HG02884 (cell line): ENCODE measurements around the gene PFN3.

ENCODE experiments used
- ATAC-seq: cut with Tn5 transposase; IDR thresholded peaks from one replicate; pipeline ENCODE4 v1.9.1; 2021; ENCODE audit warnings: mild to moderate bottlenecking, moderate library complexity; ENCODE audit not compliant: unreplicated experiment

The PFN3 gene

GRCh38 chr5:177396807-177397206 lies 3.7 kb downstream of the PFN3 start:
- no peak for ATAC-seq

GRCh38 chr5:177396078-177396477 lies 4.4 kb downstream of the PFN3 start:
- no peak for ATAC-seq

DNA sequence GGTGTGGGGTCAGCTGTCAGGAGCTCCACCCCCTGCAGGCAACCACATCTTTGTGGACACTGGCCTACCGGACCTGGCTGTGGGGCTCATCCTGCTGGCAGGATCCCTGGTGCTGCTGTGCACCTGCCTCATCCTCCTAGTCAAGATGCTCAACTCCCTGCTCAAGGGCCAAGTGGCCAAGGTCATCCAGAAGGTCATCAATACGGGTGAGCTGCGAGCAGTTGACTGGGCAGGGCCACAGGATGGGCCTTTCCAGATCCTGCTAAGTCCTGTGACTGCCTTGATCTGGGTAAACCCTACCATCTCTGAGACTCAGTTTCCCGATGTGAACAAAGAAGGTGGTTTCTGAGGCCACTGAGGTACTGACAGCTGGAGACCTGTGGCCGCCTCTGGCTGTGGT lies 6.5 kb downstream of the PFN3 start:
- ATAC-seq, result no peak

GRCh38 chr5:177393206-177393765 lies 7.2 kb downstream of the PFN3 start:
- ATAC-seq, result no peak

- ATAC-seq, result no peak
Observed at GRCh38 chr5:177392765-177393164, 7.7 kb downstream of the PFN3 start.

GRCh38 chr5:177390363-177391300 lies 9.8 kb downstream of the PFN3 start:
- ATAC-seq, result peak; percentile 62

- ATAC-seq, result no peak
Observed at GRCh38 chr5:177389241-177390169, 11.0 kb downstream of the PFN3 start.

- ATAC-seq, result no peak
Observed at GRCh38 chr5:177388521-177389052, 11.9 kb downstream of the PFN3 start.

- no peak for ATAC-seq
Observed at GRCh38 chr5:177387405-177387804, 13.1 kb downstream of the PFN3 start.

GRCh38 chr5:177386542-177386941 lies 13.9 kb downstream of the PFN3 start:
- no peak for ATAC-seq

DNA sequence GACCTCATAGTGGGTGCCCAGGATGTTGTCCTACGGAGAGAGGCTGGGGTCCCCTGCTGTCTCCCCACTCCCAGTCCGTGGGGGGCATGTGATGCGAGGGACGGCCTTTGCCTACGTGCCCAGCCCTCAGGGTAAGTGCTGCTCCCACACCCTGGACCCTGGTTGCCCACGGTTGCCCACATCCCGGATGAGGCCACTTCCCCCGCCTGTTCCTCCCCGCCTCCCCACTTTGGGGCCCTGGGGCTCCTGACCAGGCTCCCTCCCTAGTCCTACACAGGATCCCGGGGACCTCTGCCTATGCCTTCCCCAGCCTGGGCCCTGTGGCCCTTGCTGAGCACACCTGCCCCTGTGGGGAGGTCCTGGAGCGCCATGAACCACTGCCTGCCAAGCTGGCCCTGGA lies 14.7 kb downstream of the PFN3 start:
- no peak for ATAC-seq

DNA sequence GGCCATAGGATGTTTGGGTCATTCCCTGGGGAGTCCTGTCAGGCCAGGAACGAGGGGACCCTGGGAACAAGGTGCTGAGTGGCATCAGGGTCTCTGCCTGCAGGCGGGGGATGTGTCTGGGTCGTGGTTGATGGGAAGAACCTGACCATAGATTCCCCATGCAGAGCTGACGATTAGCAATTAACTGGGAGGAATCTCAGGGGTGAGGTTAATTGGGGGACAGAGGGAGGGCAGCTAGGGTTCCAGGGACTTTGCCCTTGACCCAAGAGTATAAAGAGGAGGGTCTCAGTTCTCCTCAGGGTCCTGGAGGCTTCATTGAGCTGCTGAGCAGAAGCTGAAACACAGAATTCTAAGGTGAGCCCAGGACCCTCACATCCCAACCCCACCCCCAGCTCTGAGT lies 16.3 kb downstream of the PFN3 start, which contains the start of gene SLC34A1:
Gene SLC34A1 (plus strand): TSS at position 301 of the 400 bp plus-strand sequence. CDS start 1,308 bp downstream, outside the sequence.
- no peak for ATAC-seq

DNA sequence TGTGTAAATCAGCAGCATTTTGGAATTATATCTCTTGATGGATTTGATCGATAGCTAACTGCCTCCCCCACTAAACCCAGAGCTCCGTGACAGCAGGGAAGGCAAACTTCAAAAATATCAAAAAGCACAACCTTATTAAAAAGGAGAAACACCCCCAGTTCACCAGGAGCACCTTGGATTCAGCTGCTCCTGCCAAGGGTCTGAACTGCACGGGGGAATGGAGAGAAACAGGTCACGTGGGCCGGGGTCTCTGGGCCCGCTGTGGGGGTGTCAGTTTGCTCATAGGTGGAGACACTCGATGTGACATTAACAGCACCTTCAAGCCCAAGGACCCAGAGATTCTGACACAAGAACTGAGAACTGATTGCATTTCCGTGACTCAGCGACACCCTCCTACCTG lies 17.3 kb downstream of the PFN3 start:
- ATAC-seq, result no peak

DNA sequence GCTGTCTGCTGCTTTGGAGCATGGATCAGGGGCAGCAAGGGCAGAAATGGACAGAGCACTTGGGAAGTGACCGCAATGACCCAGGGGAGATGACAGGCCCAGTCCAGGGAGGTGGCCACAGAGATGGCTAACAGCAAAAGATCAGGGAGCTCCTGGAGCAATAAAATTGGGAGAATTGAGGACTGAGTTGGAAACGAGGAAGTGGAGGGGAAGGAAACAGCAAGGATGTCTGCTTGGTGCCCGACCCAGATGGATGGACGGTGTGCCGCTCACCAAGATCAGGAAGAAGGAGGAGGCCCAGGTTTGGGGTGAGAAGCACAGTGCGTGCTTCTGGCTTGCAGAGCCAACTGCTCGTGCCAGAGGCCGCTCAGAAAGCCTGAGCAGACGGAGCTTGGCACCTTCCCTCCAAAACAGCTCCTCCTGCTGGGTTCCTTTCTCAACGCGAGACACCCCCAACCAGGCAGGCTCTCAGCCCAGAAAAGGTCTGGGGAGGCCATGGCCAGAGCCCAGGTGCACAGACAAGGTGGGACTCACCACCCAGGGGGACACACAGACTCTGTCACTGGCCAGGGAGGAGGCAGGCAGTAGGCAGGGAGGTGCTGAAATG lies 17.9 kb downstream of the PFN3 start:
- ATAC-seq, result no peak

DNA sequence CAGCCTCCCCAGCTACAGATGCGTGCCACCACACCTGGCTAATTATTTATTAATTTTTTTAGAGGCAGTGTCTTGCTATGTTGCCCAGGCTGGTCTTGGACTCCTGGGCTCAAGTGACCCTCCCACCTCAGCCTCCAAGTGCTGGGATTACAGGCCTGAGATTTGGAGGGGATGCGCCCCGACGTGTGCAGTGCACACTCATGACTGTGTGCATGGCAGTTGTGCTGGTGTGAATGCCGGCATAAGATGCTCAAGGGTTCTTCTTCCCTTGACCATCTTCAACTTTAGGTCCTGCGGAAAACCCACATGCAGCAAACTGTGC lies 19.7 kb downstream of the PFN3 start:
- no peak for ATAC-seq

DNA sequence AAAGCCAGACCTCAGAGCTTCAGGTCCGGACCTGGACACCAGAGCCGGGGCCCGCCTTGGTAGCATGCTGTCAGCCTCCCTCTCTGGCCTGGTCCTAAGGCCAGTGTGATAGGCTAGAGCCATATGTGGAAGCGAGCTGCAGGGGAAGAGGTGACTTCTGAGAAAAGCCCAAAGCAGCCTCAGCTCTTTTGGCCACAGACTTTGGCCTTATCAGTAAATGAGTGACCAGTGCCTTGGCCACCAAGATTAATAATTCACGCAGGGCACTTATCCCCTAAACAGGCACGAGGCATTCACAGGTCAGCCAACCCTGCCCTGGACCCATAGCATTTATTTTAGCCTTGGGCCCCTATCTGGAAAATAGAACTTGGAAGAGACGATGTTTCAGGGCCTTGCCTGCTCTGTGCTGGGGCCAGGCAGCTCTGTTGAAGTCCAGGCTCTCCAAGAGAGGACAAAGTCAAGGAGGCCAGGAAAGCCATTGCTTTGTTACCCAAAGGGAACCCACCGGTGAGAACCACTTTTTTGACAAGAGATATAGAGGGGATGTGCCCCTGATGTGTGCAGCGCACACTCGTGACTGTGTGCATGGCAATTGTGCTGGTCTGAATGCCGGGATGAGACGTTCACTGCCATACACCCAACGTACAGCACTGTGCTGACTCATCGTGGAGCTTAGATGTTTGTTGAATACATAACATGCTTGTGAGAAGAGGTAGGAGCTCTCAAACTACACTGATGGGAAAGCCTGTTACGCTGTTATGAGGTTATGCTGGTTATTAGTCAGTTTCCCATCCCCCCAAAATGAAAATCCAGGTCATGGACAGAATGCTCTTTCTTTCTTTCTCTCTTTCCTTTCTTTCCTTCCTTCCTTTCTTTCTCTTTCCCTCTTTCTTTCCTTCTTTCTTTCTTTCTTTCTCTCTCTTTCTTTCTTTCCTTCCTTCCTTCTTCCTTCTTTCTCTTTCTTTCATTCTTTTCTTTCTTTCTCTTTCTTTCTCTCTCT lies 21.3 kb downstream of the PFN3 start:
- ATAC-seq, result no peak

- ATAC-seq, result no peak
Observed at GRCh38 chr5:177377851-177378776, 22.3 kb downstream of the PFN3 start.

- no peak for ATAC-seq
Observed at GRCh38 chr5:177376107-177376506, 24.4 kb downstream of the PFN3 start.
